ENCODE measurements around the gene PARP12.

PARP12 gene

DNA sequence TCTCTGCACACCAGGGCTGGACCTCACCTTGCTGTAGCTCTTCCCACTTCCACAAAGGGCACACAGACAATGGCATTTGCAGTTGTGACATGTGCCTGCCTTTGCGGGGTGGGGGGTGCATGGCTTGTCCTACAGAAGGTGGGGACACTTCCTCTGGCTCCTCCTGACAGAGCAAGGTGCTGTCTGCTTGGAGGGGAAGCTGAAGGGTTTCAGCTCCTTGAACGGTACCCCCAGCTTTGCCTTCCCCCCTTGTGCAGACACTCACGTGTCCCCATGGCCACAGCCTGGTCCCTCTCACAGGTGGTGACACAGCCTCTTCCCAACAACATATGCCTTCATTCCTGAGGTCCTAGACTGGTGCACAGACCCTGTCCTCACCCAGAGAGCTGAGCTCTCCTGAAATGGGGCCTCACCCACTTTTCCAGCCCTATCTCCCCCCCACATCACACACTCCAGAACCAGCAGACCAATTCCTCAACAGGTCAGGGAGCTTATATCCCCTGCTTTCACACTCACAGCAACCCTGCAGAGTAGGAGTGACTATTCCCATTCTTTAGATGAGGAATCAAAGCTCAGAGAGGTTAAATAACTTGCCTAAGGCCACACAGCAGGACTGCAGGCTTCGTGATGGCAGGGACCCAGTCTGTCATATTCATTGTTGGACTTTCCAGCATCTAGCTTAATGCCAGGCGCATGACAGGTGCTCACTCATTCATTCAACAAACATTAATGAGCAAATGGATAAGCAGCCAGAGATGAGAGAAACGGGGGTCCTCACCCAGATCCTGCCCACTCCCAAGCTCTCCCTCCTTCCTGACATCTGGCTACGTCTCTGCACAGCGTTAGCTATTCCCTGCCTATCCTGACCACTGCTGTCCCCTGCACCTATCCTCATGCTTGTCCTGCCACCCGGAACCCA lies 44.4 kb downstream of the PARP12 start:
- Mint-ChIP-seq H3K9me3 (ENCODE audit: low read depth) (no peaks in the 10 kb centered on the region), H3K4me3 (no peak overlapping the region), H3K27ac (no peak overlapping the region), H3K27me3 (no peaks in the 10 kb centered on the region), H3K4me1 (ENCODE audit: low read depth) (no peaks in the 10 kb centered on the region), H3K36me3 (peaks cover 3% of the 10 kb centered on the region)

DNA sequence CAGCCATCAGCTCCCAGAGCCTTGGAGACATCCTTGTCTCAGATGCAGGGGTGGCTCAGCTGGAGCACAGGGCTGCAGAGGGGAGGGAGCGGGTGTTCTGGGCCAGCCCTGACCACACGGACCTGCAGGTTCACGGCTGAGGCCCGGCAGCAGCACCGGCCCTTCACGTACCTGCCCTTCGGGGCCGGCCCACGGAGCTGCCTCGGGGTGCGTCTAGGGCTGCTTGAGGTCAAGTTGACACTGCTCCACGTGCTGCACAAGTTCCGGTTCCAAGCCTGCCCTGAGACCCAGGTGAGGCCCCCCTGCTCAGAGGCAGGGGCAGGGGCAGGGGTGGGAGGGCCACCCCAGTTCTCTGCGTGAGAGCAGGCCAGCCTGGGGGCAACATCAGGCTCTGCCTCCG lies 45.2 kb downstream of the PARP12 start:
- H3K4me3 Mint-ChIP-seq: no peak overlapping the region
- no peak overlapping the region for H3K27ac Mint-ChIP-seq
- H3K9me3 Mint-ChIP-seq (ENCODE audit: low read depth): no peaks in the 10 kb centered on the region
- peaks cover 3% of the 10 kb centered on the region for H3K36me3 Mint-ChIP-seq
- H3K27me3 Mint-ChIP-seq: no peaks in the 10 kb centered on the region
- H3K4me1 Mint-ChIP-seq (ENCODE audit: low read depth): no peaks in the 10 kb centered on the region

DNA sequence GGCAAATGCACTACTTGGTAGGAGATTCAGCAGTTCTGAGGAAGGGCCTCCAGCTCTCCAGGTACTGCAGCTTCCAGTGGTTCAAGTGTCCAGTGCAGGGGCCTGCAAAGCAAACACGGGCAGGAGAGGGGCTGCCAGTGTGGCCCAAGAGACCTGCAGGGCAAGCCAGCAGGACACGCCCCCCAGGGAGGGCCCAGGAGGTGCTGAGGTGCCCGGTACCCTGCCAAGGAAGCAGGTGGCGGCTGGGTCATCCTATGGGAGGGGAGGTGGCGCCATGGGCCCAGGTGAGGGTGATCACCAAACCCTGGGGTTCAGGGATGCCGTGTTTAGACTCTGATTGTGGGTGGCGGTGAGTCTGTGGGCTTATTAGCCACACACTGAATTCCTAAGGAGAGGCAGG lies 45.7 kb downstream of the PARP12 start:
- Mint-ChIP-seq H3K4me3 (no peak overlapping the region), H3K4me1 (ENCODE audit: low read depth) (no peaks in the 10 kb centered on the region), H3K27ac (no peak overlapping the region), H3K36me3 (peaks cover 3% of the 10 kb centered on the region), H3K27me3 (no peaks in the 10 kb centered on the region), H3K9me3 (ENCODE audit: low read depth) (no peaks in the 10 kb centered on the region)

DNA sequence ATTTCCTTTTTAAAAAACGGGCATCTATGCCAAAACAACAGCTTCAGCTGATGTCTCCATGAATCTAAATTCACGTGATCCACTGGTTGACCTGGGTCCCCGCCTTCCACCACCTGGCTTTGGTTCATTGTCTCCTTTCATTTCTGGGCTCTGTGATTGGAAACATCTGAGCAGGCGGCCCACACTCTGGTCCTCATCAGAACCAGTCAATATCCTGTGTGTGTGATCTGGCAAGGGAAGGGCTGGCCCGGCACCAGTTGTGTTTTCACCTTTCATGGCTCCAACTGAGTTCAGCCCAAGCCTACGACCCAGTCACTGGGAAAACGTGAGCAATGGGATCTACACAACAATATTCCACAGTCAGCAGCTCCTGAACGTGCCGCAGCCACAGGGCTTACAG lies 46.2 kb downstream of the PARP12 start:
- no peaks in the 10 kb centered on the region for H3K4me1 Mint-ChIP-seq (ENCODE audit: low read depth)
- H3K27me3 Mint-ChIP-seq: no peaks in the 10 kb centered on the region
- no peak overlapping the region for H3K4me3 Mint-ChIP-seq
- no peaks in the 10 kb centered on the region for H3K9me3 Mint-ChIP-seq (ENCODE audit: low read depth)
- H3K27ac Mint-ChIP-seq: no peak overlapping the region
- H3K36me3 Mint-ChIP-seq: no peaks in the 10 kb centered on the region

DNA sequence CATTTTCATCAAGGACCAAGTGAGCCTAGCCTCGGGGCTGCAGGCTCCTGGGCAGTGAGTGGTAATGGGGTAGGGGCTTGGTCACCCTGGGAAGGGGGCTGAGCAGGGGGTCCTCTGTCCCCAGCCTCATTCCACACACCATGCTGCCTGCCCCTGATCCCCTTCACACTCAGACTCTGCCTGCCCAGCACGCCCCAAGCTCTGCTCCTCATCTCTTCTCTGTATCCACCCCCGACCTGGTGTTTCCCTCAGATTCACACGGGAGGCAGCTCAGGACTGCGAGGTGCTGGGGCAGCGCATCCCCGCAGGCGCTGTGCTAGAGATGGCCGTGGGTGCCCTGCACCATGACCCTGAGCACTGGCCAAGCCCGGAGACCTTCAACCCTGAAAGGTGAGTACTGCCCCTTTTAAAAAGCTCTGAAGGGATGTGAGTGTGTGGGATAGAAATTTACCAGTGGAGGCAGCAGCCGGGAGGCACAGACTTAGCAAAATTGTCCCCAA lies 47.2 kb downstream of the PARP12 start:
- H3K27ac Mint-ChIP-seq: no peak overlapping the region
- H3K27me3 Mint-ChIP-seq: no peaks in the 10 kb centered on the region
- H3K36me3 Mint-ChIP-seq: no peaks in the 10 kb centered on the region
- no peaks in the 10 kb centered on the region for H3K9me3 Mint-ChIP-seq (ENCODE audit: low read depth)
- no peak overlapping the region for H3K4me3 Mint-ChIP-seq
- H3K4me1 Mint-ChIP-seq (ENCODE audit: low read depth): no peaks in the 10 kb centered on the region

DNA sequence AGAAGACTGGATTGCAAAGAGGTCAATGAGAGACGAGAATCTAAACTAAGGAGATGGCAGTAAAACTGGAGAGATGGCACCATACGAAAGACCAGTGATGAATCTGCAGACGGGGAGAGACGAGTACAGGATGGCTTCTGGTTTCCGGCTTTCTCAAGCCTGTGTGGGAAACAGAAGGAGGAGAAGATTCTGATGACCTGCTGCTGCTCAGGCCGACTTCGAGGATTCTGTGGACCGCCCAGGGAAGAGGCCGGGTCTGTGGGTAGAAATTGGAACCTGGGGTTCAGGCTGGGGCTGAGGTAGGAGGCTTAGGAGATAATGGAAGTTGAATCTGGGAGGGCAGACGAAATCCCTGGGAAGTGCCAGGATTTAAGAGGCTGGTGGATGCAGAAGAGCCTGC lies 48.6 kb downstream of the PARP12 start:
- Mint-ChIP-seq H3K27ac (no peak overlapping the region), H3K27me3 (no peaks in the 10 kb centered on the region), H3K4me1 (ENCODE audit: low read depth) (no peaks in the 10 kb centered on the region)

DNA sequence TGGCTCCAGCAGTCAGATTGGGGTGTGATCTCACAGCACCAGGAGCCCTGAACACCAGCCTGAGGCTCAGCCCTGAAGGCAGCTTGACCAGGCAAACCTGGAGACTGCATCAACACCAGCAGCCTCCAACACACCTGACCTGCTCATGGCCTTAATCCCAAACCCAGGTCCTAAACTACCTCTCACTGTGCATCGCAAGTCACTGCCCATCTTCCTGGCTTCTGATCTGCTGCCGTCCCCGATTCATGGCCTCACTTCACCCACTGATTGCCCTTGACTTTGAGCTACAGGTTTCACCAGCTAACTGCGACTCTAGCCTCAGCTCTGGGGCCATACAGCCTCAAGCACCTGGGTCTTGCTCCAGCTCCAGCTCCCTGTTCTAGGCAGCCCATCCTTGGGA lies 49.1 kb downstream of the PARP12 start:
- no peaks in the 10 kb centered on the region for H3K36me3 Mint-ChIP-seq
- no peak overlapping the region for H3K27ac Mint-ChIP-seq
- H3K4me3 Mint-ChIP-seq: no peak overlapping the region
- H3K4me1 Mint-ChIP-seq (ENCODE audit: low read depth): no peaks in the 10 kb centered on the region
- no peaks in the 10 kb centered on the region for H3K9me3 Mint-ChIP-seq (ENCODE audit: low read depth)
- H3K27me3 Mint-ChIP-seq: no peaks in the 10 kb centered on the region

More for the DNA sequence above, 48.6 kb downstream of the PARP12 start:
- no peak overlapping the region for H3K4me3 Mint-ChIP-seq
- H3K36me3 Mint-ChIP-seq: no peaks in the 10 kb centered on the region
- H3K9me3 Mint-ChIP-seq (ENCODE audit: low read depth): no peaks in the 10 kb centered on the region

DNA sequence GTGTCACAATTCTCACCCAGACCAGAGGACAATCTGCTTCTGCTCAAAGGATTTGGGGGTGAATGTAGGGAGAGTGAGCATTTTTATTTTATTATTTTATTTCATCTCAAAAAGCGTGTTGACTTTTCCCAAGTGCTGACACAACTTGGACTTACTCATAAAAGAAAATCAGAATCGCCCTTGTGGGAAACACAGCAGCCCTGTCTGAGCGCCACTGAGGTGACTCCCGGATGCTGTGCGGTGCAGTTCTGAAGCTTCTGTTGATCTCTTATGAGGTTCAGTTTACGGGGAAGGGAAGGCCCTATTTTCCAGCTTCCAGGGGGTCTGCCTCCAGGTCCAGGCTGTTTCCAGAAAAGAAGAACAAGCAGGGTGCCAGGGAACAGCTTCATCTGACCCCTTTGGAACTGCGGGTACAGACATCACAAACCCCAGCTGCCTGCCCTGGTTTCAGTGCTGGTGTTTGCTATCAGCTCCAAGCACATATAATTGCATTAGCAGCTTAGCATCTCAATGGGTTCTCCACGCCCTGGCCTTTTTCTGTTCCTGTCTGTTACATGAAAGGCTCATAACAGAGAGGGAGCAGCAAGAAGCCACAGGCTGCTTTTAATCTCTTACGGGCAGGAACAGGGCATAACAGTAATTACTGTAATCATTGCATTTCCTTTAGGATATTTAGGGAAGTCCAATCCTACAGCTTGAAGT lies 52.4 kb downstream of the PARP12 start:
- Mint-ChIP-seq H3K27me3 (no peaks in the 10 kb centered on the region), H3K27ac (no peak overlapping the region), H3K36me3 (no peaks in the 10 kb centered on the region), H3K4me1 (ENCODE audit: low read depth) (no peaks in the 10 kb centered on the region), H3K9me3 (ENCODE audit: low read depth) (no peaks in the 10 kb centered on the region), H3K4me3 (no peak overlapping the region)

DNA sequence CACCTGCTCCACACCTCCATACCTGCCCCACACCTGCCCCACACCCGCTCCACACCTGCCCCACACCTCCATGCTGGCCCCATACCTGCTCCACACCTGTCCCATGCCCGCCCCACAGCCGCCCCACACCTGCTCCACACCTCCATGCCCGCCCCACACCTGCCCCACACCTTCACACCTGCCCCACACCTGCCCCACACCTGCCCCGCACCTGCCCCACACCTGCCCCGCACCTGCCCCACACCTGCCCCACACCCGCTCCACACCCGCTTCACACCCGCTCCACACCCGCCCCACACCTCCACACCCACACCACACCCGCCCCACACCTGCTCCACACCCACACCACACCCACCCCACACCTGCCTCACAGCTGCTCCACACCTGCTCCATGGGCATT lies 53.0 kb downstream of the PARP12 start:
- H3K4me3 Mint-ChIP-seq: no peak overlapping the region
- no peaks in the 10 kb centered on the region for H3K4me1 Mint-ChIP-seq (ENCODE audit: low read depth)
- H3K27ac Mint-ChIP-seq: no peak overlapping the region
- H3K9me3 Mint-ChIP-seq (ENCODE audit: low read depth): no peaks in the 10 kb centered on the region
- H3K27me3 Mint-ChIP-seq: no peaks in the 10 kb centered on the region
- H3K36me3 Mint-ChIP-seq: no peaks in the 10 kb centered on the region

DNA sequence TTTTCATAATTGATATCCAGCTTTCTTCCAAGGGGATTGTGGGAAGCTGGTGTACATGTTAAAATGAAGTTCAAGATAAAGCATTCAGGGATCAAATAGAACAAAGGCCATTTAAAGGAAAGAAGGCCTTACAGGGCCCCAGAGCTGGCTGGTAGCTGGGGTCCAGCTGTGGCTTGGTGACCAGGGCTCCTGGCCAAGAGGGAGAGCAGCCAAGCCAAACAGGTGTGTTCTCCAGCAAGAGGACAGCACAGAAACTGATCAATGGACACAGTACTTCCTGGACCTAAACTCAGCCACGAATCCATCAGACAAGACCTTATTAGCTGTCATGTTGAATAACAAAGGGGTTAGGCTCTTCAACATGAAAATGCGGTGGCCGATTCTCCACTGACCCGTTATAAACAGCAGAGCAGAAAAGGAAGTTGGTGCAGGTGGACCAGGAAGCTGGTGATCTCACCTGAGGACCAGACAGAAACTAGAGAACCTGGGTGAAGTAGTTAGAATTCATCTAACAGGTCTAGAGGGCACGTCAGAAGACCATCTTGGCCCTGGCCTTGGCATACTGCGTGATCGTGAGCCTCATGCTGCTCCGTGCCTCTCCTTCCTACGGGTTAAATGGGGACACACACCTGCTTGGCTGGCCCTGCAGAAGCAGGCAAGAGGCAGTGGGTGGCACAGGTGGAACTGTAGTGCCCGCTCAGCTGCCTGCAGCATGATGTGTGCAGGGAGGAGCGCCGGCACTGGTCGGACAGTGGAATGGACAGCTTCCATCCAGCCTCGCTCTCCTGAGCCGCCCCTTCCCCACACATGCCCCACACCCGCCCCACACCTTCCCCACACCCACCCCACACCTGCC lies 53.8 kb downstream of the PARP12 start:
- Mint-ChIP-seq H3K4me3 (no peak overlapping the region), H3K4me1 (ENCODE audit: low read depth) (no peaks in the 10 kb centered on the region), H3K9me3 (ENCODE audit: low read depth) (no peaks in the 10 kb centered on the region), H3K27ac (no peak overlapping the region), H3K27me3 (no peaks in the 10 kb centered on the region), H3K36me3 (no peaks in the 10 kb centered on the region)

DNA sequence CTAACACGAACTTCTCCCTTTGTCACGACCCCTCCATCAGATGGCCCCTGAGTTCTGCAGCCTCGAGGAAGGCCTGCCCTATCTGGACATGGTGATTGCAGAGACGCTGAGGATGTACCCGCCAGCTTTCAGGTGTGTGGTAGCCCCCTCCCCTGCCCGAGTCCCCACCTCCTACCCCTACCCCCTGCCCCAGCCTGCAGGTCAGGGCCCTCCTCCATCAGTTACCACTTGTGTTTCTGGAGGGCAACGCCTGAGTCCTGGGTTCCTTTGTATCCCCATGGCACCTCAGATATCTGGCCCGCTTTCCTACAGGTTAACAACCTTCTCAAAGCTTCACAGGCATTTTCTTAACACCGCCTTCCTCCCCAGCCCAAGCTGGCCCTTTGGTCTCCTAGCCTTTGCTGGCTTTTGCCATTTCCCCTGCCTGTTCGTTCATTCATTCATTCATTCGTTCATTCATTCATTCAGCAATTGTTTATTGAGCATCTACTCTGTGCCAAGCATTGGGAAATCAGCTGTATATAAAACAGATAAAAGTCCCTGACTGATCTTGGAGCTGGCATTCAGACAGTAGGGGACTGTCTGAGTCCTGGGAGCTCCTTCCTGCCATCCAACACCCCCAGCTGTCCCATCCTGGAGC lies 55.6 kb downstream of the PARP12 start:
- Mint-ChIP-seq H3K4me1 (ENCODE audit: low read depth) (no peaks in the 10 kb centered on the region), H3K27me3 (no peaks in the 10 kb centered on the region), H3K4me3 (no peak overlapping the region), H3K27ac (no peak overlapping the region), H3K9me3 (ENCODE audit: low read depth) (no peaks in the 10 kb centered on the region), H3K36me3 (no peaks in the 10 kb centered on the region)

DNA sequence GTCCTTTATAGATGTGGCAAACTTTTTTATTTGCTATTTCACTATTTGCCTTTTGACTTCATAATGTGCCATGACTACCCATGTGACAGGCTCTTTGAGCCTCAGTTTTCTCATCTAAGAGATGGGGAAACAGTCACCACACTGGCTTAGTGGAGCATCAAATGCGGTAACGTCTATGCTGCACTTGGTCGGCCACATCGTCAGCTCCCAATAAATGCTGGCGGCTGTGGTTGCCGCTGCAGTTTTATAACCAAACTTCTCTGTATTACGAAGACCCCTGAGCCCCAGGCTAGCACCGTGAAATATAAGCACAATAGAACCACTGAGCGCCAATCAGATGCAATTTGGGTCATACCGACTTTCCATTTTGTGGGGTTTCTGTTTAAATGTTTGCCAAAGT lies 56.2 kb downstream of the PARP12 start:
- no peaks in the 10 kb centered on the region for H3K27me3 Mint-ChIP-seq
- no peak overlapping the region for H3K27ac Mint-ChIP-seq
- H3K4me3 Mint-ChIP-seq: no peak overlapping the region
- H3K36me3 Mint-ChIP-seq: no peaks in the 10 kb centered on the region
- H3K4me1 Mint-ChIP-seq (ENCODE audit: low read depth): no peaks in the 10 kb centered on the region
- H3K9me3 Mint-ChIP-seq (ENCODE audit: low read depth): no peaks in the 10 kb centered on the region

DNA sequence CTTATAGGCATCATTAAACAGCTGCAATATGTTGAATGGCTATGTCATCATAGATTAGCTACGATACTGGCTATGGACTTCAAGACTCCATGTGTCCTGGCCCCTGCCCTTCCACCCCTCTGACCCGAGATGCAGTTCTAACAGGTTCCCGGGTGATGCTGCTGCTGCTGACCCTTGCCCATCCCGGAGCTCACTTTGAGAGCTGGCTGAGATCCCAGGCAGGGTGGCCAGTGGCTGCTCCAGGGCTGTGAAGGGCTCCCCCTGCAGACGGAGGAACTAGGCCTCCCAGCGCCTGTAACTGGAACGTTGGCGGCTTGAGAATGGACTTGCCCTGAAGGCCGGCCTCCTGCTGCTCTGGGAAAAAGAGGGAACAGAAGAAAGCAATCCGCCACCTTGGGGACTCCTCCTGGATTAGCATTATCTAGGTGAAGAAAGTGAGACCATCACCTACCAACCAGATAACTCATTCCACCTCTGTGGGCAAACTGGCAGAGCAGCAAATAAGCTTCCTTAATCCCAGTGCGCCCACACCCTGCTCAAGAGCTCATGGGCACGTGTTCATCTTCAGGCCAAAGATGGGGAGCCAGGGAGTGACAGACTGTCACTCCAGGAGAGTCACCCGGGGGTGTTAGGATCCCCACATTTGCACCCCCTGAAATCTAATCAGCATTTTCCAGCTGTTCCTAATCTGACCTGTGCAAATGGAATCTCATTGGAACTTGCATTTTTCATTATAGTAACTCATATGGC lies 56.8 kb downstream of the PARP12 start:
- H3K27me3 Mint-ChIP-seq: no peaks in the 10 kb centered on the region
- H3K4me3 Mint-ChIP-seq: no peak overlapping the region
- no peaks in the 10 kb centered on the region for H3K9me3 Mint-ChIP-seq (ENCODE audit: low read depth)
- H3K36me3 Mint-ChIP-seq: no peaks in the 10 kb centered on the region
- no peaks in the 10 kb centered on the region for H3K4me1 Mint-ChIP-seq (ENCODE audit: low read depth)
- H3K27ac Mint-ChIP-seq: no peak overlapping the region

DNA sequence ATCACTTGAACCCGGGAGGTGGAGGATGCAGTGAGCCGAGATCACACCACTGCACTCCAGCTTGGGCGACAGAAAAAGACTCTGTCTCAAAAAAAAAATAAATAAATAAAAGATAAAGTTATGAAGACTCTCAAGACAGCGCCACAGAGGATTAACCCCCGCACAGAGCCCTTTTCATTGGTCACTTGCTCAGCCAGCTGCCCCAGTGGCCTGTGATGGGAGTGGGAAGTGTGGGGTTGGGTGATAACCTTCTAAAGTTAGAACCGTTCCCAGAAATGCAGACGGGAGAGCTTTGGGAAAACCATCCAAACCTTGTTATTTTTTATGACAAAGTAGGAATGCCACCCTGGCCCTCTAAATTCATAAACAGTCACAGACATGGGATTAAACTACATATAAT lies 57.4 kb downstream of the PARP12 start:
- H3K4me3 Mint-ChIP-seq: no peak overlapping the region
- H3K36me3 Mint-ChIP-seq: no peaks in the 10 kb centered on the region
- no peaks in the 10 kb centered on the region for H3K27me3 Mint-ChIP-seq
- no peak overlapping the region for H3K27ac Mint-ChIP-seq
- H3K9me3 Mint-ChIP-seq (ENCODE audit: low read depth): no peaks in the 10 kb centered on the region
- H3K4me1 Mint-ChIP-seq (ENCODE audit: low read depth): no peaks in the 10 kb centered on the region
